Measurements from ENCODE around the gene FIBCD1. TPM values are rescaled to one million over a fixed set of nuclear protein-coding genes. Genes with fewer than 3 reads are reported as not detected.

FIBCD1 gene
- total RNA-seq, 4 donors from 2014 or later: not detected

DNA sequence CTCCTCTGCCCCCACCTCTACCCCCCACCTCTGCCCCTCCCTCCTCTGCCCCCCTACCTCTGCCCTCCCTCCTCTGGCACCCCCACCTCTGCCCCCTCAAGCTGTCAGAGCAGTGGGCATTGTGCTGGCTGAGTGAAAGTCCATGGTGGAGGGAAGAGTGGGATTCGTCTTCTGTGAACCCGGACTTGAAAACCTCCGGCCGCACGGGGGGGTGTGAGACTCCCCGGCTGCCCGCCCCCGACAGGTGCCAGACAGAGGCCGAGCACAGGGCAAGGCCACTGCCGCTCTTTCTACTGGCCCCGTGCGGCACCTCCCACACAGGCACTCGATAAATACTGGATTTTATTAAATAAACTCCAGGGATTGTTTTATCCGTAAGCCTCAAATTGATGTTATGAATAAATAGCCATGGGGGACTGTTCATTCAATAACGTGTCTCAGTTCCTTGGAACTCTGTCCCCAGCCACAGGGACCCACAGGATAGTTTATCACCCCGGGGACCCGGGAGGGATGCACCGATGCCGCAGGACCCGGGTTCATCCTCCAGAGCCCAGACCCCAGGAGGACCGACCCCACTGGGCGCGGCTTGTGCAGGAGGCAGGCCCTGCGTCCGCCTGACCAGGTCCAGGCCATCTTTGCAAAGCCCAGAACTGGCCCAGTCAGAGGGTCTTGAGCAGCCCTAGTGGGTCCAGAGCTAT lies 39.8 kb downstream of the FIBCD1 start:
- TF ChIP-seq, protein P1, sequence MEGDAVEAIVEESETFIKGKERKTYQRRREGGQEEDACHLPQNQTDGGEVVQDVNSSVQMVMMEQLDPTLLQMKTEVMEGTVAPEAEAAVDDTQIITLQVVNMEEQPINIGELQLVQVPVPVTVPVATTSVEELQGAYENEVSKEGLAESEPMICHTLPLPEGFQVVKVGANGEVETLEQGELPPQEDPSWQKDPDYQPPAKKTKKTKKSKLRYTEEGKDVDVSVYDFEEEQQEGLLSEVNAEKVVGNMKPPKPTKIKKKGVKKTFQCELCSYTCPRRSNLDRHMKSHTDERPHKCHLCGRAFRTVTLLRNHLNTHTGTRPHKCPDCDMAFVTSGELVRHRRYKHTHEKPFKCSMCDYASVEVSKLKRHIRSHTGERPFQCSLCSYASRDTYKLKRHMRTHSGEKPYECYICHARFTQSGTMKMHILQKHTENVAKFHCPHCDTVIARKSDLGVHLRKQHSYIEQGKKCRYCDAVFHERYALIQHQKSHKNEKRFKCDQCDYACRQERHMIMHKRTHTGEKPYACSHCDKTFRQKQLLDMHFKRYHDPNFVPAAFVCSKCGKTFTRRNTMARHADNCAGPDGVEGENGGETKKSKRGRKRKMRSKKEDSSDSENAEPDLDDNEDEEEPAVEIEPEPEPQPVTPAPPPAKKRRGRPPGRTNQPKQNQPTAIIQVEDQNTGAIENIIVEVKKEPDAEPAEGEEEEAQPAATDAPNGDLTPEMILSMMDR (IDR thresholded peaks at IDR 0.05): no peak
- TF ChIP-seq POLR2A (IDR thresholded peaks at IDR 0.05): no peak
- TF ChIP-seq EP300 (IDR thresholded peaks at IDR 0.05): no peak
- TF ChIP-seq POLR2AphosphoS5 (IDR thresholded peaks at IDR 0.05): no peak
- Histone ChIP-seq H3K27ac (no peak overlapping the region), H3K4me3 (no peak overlapping the region), H3K9me3 (no peaks in the 10 kb centered on the region), H3K4me1 (peaks cover 10% of the 10 kb centered on the region), H3K36me3 (no peaks in the 10 kb centered on the region), H3K27me3 (peaks cover 62% of the 10 kb centered on the region)
- WGBS: 70% methylated on average over 24 of the region's 25 CpGs
- DNase-seq (ENCODE audit: low spot score in 2 of 2): no peak

DNA sequence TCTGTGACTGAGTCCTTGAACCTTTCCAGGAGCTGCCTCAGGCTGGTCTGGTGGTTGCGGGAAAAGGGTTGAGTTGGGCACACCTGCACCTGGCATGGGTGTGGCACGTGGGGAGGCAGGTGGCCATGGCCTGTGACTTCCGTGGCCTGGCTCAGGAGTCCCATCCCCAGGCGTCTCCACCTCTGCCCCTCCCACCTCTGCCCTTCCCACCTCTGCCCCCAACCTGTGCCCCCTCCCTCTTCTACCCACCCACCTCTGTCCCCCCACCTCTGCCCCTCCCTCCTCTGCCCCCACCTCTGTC lies 40.5 kb downstream of the FIBCD1 start:
- 50% methylated on average over 4 of the region's 4 CpGs for WGBS
- TF ChIP-seq POLR2AphosphoS5 (IDR thresholded peaks at IDR 0.05): no peak
- TF ChIP-seq, protein P1 (IDR thresholded peaks at IDR 0.05): no peak
- no peaks in the 10 kb centered on the region for H3K36me3 ChIP-seq
- H3K27me3 ChIP-seq: peaks cover 55% of the 10 kb centered on the region
- H3K4me3 ChIP-seq: no peak overlapping the region
- H3K27ac ChIP-seq: no peak overlapping the region
- peaks cover 17% of the 10 kb centered on the region for H3K4me1 ChIP-seq
- no peak for DNase-seq (ENCODE audit: low spot score in 2 of 2)
- no peaks in the 10 kb centered on the region for H3K9me3 ChIP-seq

DNA sequence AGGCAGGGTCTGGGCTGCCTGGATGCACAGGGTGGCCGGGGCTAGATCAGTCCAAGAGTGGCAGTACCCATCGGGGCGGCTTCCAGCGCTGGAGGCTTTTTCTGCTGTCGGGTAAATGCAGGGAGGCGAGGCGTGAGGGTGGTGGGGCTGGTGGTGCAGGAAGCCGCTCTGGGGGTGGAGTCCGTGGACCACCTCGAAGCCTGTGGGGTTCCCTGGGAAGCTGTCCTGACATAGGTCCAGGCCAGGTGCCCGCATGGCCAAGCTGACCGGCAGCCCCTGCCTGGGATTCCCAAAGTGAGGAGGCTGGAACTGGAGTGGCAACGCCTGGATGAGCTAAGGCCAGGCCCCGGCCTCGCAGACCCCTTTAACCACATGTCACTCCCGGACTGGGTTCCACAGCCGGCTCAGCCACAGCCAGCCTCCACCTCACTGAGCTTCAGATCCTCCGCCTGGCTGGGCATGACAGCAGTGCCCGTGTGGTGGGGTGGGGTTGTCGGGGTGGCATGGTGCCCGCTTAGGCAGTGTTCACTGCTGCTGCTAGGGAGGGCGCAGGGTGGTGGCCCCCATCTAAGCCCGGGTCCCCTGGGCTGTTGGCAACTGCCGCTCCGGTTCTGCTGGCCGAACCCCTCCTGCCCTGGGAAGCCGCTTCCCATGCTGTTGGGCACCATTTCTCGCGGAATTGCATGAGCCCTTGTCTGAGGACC lies 41.0 kb downstream of the FIBCD1 start:
- Histone ChIP-seq H3K36me3 (peaks cover 4% of the 10 kb centered on the region), H3K27me3 (peaks cover 50% of the 10 kb centered on the region), H3K9me3 (no peaks in the 10 kb centered on the region), H3K4me1 (peaks cover 22% of the 10 kb centered on the region), H3K27ac (no peak overlapping the region), H3K4me3 (no peak overlapping the region)
- 38% methylated on average over 19 of the region's 29 CpGs for WGBS
- TF ChIP-seq POLR2AphosphoS5 (IDR thresholded peaks at IDR 0.05): no peak
- no peak for TF ChIP-seq POLR2A (IDR thresholded peaks at IDR 0.05)
- TF ChIP-seq, protein P1 (IDR thresholded peaks at IDR 0.05): no peak
- TF ChIP-seq EP300 (IDR thresholded peaks at IDR 0.05): no peak
- DNase-seq (ENCODE audit: low spot score in 2 of 2): no peak

DNA sequence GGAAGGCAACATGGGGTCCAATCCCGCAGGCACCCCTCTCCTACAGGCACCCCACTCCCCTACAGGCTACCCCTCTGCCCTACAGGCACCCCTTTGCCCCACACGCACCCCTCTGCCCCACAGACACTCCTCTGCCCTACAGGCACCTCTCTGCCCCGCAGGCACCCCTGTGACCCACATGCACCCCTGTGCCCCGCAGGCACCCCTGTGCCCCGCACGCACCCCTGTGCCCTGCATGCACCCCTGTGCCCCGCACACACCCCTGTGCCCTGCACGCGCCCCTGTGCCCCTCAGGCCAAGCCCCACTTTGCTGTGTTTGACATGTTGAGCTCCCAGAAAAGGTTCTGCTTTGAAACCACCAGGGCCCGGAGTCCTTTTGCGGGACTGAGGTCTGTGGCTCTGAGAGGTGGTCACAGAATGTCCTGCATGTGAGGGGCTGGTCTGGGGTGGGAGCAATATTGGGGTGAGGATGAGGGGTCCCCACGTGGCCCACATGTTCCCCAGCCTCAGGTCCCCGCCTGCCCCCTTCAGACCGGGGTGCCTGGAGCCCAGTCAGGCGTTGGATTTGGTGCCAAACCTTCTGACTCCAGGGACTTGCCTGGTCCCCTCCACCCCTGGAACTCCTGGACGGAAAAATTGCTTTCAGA lies 41.8 kb downstream of the FIBCD1 start:
- 43% methylated on average over 5 of the region's 16 CpGs for WGBS
- H3K9me3 ChIP-seq: no peaks in the 10 kb centered on the region
- peaks cover 43% of the 10 kb centered on the region for H3K27me3 ChIP-seq

More for the DNA sequence above, 41.8 kb downstream of the FIBCD1 start:
- H3K36me3 ChIP-seq: peaks cover 12% of the 10 kb centered on the region
- no peak overlapping the region for H3K4me3 ChIP-seq
- TF ChIP-seq POLR2AphosphoS5 (IDR thresholded peaks at IDR 0.05) (no peak), POLR2A (IDR thresholded peaks at IDR 0.05) (no peak), EP300 (IDR thresholded peaks at IDR 0.05) (no peak)
- TF ChIP-seq, protein P1 (IDR thresholded peaks at IDR 0.05): no peak
- no peak for DNase-seq (ENCODE audit: low spot score in 2 of 2)
- H3K27ac ChIP-seq: no peak overlapping the region
- H3K4me1 ChIP-seq: peaks cover 23% of the 10 kb centered on the region

Measured in suprapubic skin (tissue), 4 donors.